Temporal lobe (tissue), 1 donor: Measurements from ENCODE around the gene SCOC. TPM values are rescaled to one million over a fixed set of nuclear protein-coding genes. Genes with fewer than 3 reads are reported as not detected.

Experiments
- total RNA-seq: library from RNA; depleted of rRNA; stranded (reverse); fragments of >200 nt; gene quantifications from one replicate; pipeline ENCODE4 v1.2.3, GENCODE V29; 2014

SCOC gene
- total RNA-seq, 1 donor from 2014 or later = 74.0 TPM

Other genes with a start within 250 kb of the SCOC start
- 5.2 TPM for gene MAML3, start 219.5 kb upstream of the SCOC start, total RNA-seq
- gene CLGN, start 54.0 kb downstream of the SCOC start, total RNA-seq = 4.2 TPM
- gene MGAT4D, start 124.6 kb downstream of the SCOC start, total RNA-seq = not detected
- 34.4 TPM for gene ELMOD2, start 150.5 kb downstream of the SCOC start, total RNA-seq
- 0.25 TPM for gene UCP1, start 195.3 kb downstream of the SCOC start, total RNA-seq